Activated CD8-positive, alpha-beta memory T cell treated with anti-CD3 and anti-CD28 coated beads, Interleukin-2, amount 50 U/mL, for 1 hour (primary cell): ENCODE data around the gene EEIG1.

Experiments
- DNase-seq: peaks from one replicate; pipeline ENCODE4 v3.0.0-alpha.2; 2020; ENCODE audit errors: extremely low read depth

EEIG1 gene

DNA sequence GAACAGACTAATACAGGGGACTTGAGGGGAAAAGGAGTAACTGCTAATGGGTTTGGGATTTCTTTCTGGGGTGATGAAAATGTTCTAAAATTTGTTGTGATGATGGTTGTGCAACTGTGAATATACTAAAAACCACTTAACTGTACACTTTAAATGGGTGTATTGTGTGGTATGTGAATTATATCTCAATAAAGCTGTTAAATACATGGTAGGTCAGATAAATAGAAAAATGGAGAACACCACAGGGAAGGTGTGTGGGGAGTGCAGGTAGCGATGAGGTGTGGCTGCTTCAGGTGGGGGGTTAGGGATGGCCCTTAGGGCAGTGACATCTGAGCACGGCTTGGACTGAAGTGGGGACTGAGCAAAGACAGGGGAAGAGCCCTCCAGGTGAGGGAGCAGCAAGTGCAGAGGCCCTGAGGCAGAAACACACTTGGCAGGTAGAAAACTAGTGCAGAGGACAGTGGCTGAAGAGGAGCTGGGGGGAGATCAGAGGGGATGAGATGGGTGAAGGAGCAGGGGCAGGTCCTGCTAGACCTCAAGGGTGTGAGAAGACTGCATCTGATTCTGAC is 20.9 kb downstream of the EEIG1 start:
- no peak for DNase-seq

DNA sequence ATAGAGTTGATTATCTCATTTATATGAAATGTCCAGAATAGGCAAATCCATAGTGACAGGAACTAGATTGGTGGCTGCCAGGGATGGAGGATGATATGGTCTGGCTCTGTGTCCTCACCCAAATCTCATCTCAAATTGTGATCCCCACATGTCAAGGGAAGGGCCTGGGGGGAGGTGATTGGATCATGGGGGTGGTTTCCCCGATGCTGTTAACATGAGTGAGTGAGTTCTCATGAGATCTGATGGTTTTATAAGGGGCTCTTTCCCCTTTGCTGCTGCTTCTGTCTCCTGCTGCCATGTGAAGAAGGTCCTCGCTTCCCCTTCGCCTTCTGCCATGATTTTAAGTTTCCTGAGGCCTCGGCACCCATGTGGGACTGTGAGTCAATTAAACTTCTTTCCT is 21.4 kb downstream of the EEIG1 start:
- no peak for DNase-seq

DNA sequence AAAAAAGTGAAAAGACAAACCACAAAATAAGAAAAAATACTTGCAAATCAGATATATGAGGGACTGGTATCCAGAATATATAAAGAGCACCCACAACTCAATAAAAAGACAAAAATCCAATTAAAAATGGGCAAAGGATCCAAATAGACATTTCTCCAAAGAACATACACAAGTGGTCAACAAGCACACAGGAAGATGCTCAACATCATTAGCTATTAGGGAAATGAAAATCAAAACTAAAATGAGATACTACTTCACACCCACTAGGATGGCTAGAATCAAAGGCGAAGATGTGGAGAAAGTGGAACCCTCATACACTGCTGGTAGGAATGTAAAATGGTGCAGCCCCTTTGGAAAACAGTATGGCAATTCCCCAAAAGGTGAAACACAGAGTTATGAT is 22.1 kb downstream of the EEIG1 start:
- no peak for DNase-seq

DNA sequence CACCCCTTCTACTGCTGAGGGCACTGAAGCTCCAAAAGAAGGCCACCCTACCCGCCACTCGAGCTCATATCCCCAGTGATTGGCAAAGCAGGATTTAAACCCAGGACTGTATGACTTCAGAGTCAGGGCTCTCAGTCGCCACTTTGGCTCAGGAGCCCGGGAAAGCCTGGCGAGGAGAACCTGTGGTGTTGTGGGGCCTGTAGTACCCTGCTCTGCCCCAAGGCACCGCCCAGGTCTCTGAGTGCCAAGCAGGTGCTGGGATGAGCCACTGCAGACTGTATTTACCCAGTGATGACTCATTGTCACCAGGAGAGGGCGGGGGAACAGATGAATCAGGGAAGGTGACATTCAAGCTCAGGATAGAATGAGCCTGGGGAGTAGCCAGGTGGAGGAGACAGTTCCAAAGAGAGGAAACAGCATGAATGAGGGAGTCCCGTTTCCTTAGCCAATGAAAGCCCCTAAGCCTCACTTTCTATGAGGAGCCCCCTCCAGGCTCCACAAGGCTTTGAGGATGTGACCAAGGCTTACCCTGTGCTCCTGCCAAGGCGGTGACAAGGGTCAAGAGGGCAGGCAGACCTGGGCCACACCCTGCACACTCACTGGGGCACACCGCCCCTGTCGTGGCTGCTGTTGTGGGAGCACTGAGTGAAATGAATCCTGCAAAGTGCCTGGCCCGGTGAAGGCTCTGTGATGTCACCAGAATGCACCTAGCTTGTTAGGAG is 25.3 kb downstream of the EEIG1 start:
- DNase-seq = peak; percentile 79

DNA sequence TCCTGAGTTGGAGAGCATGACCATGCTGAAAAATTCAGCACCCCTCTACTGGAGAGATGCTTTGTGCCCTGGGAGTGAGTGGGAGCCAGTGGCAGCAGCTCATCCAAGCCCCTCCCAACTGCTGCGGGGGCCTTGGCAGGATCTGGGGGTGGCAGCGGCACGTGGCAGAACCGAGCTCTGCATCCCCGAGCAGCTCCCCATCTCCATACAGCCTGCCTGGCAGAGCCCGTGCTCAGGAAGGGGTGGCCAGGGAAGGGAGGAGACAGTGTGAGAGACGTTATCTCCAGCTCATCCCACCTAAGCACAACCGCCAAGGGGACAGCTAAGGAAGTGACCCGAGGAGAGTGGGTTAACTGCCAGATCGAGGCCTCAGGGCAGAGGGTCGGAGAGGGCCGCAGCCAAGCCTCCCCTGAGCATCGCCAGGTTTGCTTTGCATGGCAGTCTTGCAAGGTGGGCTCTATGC is 25.9 kb downstream of the EEIG1 start:
- DNase-seq = no peak

DNA sequence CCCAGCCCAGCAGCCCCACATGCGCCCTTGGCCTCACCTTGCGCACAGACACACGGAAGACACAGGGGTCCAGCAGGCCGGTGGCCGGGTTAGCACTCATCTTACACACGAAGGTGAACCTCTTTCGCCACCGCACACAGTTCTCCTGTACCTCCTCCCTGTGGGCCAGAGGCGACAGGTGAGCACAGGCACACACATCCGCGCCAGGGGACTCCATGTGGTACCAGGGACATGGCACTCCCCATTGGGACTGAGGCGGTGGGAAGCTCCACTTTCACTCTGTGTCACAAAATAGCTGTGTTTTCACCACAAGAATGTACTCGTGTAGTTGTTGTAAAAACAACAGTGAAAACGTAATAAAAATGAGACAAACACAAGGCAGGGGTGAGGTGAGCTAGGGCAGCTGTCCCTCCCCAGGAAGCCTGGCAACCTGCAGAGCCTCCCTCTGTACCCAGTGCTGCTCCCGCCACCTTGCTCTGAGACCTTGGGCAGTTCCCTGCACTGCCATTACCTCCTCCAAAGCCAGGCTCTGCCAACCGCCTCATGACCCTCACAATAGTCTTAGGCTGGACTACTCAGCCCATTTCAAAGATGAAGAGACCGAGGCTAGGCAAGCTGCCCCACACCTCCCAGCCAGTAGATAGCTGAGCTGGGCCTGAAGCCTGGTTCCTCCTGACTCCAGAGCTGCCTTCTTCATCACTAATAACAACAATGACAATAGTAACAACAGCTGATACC is 26.9 kb downstream of the EEIG1 start:
- DNase-seq = no peak

DNA sequence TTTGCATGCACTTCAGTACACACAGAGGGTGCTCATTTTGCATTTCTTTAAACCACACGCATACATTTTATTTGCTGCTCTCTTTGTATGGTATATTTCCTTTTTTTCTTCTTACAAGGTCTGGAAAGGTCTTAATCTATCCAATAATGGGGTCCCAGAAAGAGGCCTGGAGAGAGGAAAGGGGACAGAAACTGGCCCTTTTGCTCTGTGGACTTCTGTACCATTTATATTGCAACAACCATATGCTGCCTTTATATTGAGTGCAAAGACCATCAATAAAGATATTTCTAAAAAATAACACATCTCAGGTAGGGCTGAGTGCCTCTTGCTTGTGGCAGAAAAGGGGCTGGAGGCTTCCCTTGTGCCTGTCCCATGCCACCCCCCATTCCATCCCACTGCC is 27.6 kb downstream of the EEIG1 start:
- no peak for DNase-seq

DNA sequence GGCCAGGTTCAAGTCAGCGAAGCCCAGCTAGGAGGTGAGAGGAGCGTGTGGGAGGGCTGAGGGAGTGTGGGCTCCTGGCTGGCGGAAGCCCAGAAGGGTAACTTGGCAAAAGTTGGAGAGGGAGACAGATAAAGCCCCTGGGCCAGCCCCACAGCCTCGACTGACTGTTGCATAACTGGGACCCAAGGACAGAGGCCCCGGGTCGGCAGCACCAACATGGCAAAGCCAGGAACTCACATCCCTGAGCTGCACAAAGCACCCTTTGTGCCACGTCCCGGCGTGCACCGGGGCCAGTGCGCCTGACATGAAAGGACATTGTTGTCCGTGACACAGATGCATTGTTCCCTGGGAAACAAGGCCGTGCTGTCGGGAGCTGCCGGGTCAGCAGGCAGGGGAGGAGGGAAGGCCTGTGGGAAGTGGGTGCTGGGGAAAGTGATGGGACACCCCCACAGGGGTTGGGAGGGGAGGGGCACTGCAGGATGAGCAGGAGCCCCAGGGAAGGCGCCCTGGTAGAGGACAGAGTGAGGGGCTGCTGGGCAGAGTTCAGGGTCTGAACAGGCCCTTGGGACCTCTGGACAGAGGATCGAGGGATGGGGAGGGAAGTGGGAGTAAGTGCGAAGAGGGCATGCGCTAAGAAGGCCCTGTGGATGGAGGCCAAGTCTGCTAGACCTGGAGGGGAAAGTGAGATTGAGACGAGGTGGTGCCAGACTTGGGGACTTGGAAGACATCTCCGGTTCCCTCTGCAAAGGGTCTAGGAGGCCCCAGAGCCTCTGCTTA is 30.1 kb downstream of the EEIG1 start:
- DNase-seq = no peak

DNA sequence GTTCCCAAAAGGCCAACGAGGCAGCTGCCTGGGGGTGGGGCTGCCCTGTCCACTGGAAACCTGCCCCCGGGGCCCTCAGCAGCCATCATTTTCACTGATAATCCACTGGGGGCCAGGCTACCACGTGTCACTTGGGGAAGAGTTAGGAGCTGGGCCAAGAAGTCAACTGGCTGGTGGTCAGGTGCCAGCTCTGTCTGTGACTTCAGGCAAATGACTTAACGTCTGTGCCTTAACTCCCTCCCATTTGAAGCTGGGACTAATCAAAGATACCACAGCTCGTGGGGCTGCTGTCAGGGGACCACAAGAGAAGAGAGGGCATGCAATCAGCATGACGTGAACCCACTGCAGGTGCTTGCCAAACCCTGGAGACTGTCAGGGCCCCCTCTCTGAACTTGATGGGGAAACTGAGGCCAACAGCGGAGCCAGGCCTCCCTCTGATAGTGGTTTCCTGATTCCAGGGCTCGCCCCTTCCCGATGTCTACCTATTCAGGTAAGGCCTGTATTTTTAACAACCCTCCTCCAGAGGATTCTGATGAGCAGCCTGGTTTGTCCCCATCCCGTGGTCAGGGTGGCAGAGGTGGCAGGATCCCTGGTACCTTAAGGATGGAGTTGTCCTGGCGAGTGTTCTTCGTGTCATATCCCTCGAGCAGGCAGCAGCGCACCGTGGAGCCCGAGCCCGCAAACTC is 30.8 kb downstream of the EEIG1 start:
- no peak for DNase-seq

DNA sequence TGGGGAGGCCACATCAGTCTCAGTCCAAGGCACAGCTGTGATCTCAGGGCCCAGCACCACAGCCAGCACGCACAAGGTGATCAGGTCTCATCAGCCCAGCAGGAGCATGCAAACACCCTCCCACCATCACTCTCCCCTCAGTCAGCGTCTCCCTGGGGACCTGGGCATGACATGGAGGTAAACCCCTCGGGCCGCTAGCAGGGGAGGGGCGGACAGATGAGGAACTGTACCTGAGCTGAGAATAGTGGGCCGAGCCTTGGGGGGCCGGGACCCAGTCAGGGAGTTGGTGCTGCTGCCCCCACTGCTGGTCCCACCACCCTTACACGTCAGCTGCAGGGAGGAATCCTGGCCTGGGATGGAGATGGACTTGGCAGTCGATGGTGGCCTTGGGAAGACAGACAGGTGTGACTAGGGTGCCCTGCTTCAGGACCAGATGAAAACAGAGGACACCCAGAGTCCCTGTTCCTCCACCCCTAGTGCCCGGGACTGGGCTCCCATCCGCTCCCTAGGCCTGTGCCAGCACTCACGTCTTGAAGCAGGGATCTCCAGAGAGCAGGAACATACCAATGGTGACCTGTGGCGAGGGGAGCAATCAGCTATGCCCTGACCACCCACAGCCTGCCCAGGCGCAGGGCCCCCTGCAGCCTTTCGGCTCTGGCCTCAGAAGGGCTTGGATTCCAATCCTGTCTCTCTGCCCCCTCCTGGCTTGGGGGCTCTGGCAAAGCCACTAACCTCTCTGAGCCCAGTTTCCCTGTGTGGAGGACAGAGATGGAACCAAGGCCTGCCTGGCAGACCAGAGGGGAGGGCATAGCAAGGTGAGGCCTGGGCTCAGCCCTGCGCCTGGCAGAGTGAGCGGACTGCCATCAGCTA is 32.7 kb downstream of the EEIG1 start:
- no peak for DNase-seq

DNA sequence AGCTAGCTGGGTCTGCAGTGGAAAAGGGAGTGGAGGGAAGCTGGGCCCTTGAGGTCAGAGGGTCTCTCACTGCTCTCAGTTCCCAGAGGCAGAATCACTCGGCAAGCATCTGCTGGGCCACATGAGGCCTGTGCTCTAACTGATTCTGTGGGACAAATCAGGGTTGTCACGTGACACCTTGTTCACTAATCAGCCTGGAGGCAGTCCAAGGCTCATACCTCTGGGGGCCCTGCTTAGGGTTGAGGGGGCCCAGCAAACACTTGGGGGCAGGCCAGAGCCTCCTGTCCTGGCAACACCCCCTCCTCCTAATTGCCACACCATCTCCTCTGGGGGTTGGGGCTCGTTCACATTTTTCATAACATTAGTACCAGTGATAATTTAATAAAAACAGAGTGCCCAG is 34.1 kb downstream of the EEIG1 start:
- no peak for DNase-seq

DNA sequence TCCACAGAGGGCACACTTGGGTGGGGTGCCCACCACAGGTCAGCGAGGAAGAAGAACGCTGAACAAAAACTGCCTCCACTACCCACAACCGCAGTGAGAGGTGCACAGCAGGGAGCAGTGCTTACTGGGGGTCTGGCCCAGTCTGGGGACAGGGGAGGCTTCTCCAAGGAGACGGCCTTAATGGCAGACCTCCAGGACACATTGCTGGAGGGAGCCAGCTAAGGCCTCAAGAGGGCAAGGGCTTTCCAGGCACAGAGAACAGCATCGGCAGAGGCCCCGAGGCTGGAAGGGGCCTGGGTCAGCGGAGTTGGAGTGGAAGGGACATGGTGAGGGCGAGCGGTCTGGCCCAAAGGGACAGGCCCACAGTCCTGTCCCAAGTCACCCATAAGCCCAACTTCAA is 34.8 kb downstream of the EEIG1 start:
- DNase-seq = no peak

DNA sequence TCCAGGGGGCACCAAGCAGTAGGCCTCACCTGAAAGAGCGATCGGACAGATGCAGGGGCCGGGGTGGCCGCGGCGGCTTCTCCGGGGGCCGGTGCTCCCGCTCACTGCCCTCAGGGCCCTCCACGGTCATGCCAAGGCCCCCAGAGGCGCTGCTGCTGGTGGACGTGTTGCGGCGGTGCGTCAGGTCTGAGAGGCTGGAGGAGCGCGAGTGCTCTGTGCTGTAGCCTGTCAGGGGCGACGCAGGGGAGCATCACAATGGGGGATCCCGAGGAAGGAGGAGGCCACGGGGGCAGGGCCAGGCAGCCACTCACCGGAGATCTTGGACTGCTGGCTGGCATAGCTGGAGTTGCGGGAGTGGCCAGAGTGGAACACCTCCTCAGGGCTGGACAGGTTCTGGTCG is 35.5 kb downstream of the EEIG1 start:
- no peak for DNase-seq

DNA sequence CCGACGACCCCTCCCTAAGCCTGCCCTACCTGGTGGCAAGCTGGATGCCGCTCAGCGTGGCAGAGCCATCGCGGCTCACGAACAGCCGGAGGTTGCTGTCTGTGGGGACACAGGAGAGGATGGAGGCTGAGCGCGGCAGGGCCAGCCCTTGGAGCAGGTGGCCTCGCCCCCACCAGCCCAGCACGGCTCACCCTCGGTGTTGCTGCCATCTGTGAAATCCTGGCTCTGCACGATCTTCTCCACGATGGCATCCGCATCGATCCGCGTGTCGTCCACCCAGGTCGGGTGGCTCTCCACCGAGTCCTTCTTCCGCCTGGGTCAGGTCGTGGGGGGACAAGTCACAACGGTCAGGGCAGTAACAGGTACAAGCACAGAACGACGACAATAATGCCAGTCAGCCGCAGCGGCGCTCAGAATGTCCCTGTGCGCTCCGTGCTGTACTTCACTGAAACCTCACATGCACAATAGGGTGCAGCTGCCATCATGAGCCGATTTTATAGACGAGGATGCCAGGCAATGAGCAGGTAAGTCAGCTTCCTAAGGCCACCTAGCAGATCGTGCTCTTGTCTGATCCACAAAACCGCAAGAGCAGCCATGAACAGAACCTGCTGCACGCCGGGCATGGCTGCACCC is 36.1 kb downstream of the EEIG1 start:
- DNase-seq = no peak

DNA sequence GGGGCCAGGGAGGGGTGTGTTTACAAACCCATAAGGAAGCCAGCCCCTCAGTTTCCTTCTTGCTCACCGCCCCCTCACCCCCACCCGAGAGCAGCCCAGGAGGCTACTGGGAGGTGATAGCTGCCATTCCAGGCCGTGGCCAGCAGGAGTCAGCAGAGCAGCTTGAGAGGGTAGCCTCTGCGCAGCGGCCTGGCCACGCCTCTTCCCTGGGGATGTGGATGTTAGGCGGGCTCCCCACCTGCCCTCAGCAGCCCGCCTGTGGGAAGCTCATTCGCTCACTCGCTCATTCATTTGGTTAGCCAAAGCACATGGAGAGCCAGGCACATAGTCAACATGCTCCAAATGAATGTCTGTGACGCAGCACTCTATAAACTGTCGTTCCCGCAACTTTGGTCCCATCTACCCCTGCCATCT is 37.1 kb downstream of the EEIG1 start:
- DNase-seq = no peak

DNA sequence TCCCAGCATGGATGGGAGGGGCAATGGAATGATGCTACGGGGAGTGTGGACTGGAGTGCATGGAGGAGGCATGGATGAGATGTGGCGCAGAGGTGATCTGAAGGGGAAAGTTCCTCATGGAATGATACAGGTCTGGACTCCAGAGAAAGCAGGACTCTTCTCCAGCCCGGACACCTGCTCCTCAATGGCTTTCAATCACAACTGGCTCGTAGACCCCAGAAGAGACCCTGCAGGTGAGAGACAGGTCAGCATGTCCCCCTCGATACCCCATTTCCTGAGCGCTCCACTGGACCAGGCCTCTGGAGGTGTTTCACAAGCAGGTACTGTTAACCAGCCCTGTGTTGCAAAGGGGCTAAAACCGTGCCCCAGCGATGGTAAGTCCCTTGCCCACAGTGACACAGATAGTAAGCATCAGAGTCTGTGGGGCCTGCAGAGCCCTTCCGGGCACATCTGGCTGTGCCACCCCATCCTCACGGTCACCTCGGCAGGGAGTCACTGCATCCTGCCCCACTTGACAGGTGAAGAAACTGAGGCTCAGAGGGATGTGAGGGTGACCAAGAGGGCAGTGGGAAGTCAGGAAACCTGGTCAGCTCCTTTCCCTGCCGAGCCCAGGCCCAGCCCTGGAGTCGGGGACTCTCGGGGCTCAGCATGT is 37.7 kb downstream of the EEIG1 start:
- no peak for DNase-seq

DNA sequence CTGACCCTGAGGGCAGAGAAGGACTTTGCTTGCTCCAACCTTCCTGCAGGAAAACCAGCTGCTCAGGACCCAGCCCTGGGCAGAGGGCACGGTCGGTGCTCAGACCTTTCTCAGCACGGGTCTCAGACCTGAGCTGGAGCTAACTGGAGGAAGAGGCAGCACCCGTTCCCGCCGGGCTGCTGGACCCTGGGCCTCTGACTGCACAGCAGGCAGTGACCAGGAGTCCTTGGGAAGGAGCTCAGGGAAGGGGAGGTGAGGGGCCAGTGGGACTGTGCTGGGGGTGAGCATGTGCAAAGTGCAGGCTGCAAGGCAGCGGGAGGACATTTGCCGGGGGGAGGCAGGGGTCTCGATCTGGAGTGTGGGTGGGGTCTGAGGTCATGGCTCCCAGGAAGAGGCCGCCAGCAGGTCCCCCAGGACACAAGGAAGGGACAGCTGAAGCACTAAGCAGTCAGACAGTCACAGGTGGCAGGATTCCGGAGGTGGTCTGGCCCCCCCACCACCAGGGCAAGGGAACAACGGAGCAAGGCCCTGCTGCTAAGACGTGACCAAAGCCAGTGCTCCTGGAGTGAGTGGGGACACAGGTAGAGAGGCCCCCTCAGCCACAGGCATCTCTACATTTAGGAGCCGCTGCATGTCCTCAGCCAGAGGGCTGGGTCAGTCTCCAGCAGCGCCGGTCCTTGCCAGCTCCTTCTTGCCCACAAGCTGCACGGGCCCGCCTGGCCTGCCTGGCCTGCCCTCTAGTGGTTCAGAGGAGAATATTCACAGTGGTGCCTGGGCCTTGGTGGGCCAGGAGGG is 38.4 kb downstream of the EEIG1 start:
- DNase-seq = no peak

DNA sequence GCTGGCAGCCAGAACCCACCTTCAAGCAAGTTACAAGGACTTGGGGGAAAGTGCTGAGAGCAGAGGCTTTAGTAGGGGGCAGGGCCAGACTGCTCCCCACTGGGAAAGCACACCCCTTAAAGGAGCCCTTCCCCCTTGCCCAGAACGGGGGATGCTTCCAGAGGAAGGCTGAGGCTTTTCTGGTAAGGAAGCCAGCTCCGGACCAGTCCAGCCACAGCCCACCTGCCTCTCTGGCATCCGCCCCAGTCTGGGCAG is 38.9 kb downstream of the EEIG1 start:
- no peak for DNase-seq
